Breast epithelium (tissue), 4 donors: ENCODE measurements around the gene ANK2. TPM values are rescaled to one million over a fixed set of nuclear protein-coding genes. Genes with fewer than 3 reads are reported as not detected.

Source experiments
- DNase-seq, 2 donors: peaks; one replicate each; pipeline ENCODE4 v3.0.0-alpha.2; 2019; ENCODE audit warnings: low spot score in 2 of 2
- H3K27ac ChIP-seq, 2 donors: fragments of 200-600 bp; sonication (generic) in 1 of 2; one replicate each; pipeline ENCODE4 v1.5.1; 2016 to 2019; ENCODE audit warnings: mild to moderate bottlenecking in 1 of 2
- H3K27me3 ChIP-seq, 2 donors: fragments of 200-600 bp; sonication (generic) in 1 of 2; one replicate each; pipeline versions ENCODE4 v1.5.1 to v1.6.0; 2017 to 2019; ENCODE audit warnings: control low read depth in 1 of 2, mild to moderate bottlenecking in 1 of 2
- H3K36me3 ChIP-seq: fragments of 200-600 bp; one replicate; pipeline ENCODE4 v1.5.1; 2019
- H3K4me1 ChIP-seq, 2 donors: fragments of 200-600 bp; sonication (generic); one replicate each; pipeline ENCODE4 v1.5.1; 2016 to 2019; ENCODE audit warnings: control low read depth in 1 of 2
- H3K4me3 ChIP-seq, 3 donors: fragments of 200-600 bp; sonication (generic); 1 replicate in 2 of 3; 2 replicates in 1 of 3; pipeline ENCODE4 v1.5.1; 2016 to 2019; ENCODE audit warnings: mild to moderate bottlenecking in 3 of 3, moderate library complexity in 2 of 3
- H3K9me3 ChIP-seq, 2 donors: fragments of 200-600 bp; sonication (generic) in 1 of 2; one replicate each; pipeline ENCODE4 v1.5.1; 2016 to 2019; ENCODE audit warnings: control low read depth in 1 of 2
- CTCF ChIP-seq, 3 donors: fragments of 450-650 bp; IDR thresholded peaks; one replicate each; pipeline ENCODE4 v1.5.1; 2016 to 2017; ENCODE audit warnings: antibody characterized with exemption in 3 of 3, mild to moderate bottlenecking in 3 of 3, moderate library complexity in 3 of 3
- POLR2A ChIP-seq: fragments of 450-650 bp; IDR thresholded peaks from one replicate; pipeline ENCODE4 v1.6.1; 2016; ENCODE audit warnings: antibody characterized with exemption, mild to moderate bottlenecking, moderate library complexity
- POLR2AphosphoS5 ChIP-seq, 3 donors: sonication (generic); formaldehyde crosslinking; IDR thresholded peaks; one replicate each; pipeline ENCODE4 v1.6.1; 2017; ENCODE audit warnings: antibody characterized with exemption in 3 of 3
- intact Hi-C: fragments of 100-400 bp; cut with DNase I; formaldehyde crosslinking; loops from one replicate; pipeline ENCODE4 v1.15.1; 2023; ENCODE audit warnings: low total_unique reads
- total RNA-seq, 3 donors: library from RNA; depleted of rRNA; stranded (reverse); fragments of >200 nt; gene quantifications; one replicate each; pipeline ENCODE4 v1.1.0, GENCODE V29; 2016

The ANK2 gene
- total RNA-seq, 3 donors from 2014 or later, result 22.0 to 145 (median 36.7) TPM

DNA sequence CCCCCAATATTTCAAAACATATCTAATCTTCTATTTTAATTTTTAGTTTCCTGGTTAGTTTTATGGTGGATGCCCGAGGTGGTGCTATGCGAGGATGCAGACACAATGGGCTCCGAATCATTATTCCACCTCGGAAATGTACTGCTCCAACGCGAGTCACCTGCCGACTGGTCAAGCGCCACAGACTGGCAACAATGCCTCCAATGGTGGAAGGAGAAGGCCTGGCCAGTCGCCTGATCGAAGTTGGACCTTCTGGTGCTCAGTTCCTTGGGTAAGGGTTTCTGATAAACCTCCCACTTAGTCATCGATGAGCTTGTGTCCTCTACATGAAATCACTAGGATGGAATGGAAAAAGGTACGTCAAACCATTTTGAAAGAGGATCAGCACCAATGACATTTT, 280.7 kb downstream of the ANK2 start:
- no peaks in the 10 kb centered on the region for H3K27me3 ChIP-seq
- no peaks in the 10 kb centered on the region for H3K36me3 ChIP-seq
- no peak for DNase-seq
- no peaks in the 10 kb centered on the region for H3K9me3 ChIP-seq
- H3K4me3 ChIP-seq, result no peak overlapping the region
- intact Hi-C loops, result no loop called here
- no peak overlapping the region for H3K27ac ChIP-seq
- H3K4me1 ChIP-seq, result no peaks in the 10 kb centered on the region
- TF ChIP-seq POLR2AphosphoS5 (IDR thresholded peaks at IDR 0.05), result no peak
- no peak for TF ChIP-seq POLR2A
- no peak for TF ChIP-seq CTCF (IDR thresholded peaks at IDR 0.05)

DNA sequence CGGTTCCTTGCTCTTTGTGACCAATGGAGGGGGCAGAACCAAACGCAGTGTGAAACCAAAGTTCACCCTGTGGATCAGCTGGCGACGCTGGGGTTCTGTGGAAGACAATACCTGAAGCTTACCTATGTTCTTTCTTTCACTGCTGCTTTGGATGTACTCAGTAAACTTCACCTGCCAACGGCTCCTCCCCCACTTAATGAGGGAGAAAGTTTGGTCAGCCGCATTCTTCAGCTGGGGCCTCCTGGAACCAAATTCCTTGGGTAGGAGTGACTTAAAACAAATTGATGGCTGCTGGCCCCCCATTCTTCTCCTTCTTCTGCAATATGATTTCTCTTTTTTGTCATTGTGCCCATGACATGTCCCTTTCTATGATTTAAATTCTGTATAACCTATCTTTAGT, 282.4 kb downstream of the ANK2 start:
- no peak for DNase-seq
- no peak overlapping the region for H3K27ac ChIP-seq
- no peaks in the 10 kb centered on the region for H3K27me3 ChIP-seq

DNA sequence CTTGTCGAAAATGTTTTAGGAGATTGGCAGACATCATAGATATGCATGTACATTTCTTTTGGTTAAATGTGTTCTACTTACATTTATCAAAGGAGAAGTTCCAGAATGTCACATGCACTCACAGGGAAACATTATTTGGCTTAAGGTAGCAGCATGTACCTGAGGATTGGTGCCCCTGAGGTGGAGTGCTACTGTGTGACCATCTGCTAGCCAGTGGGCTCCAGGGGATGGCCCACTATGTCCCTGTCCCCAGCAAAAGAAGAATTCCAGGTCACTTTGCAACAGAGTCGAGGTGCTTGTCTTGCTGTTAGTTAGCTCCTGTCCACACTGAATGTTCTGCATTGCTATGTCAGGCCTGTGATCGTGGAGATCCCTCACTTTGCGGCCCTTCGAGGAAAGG, 283.2 kb downstream of the ANK2 start:
- Histone ChIP-seq H3K4me1 (no peaks in the 10 kb centered on the region), H3K36me3 (no peaks in the 10 kb centered on the region), H3K9me3 (no peaks in the 10 kb centered on the region), H3K4me3 (no peak overlapping the region), H3K27ac (no peak overlapping the region), H3K27me3 (no peaks in the 10 kb centered on the region)
- TF ChIP-seq CTCF (IDR thresholded peaks at IDR 0.05) (no peak), POLR2A (no peak), POLR2AphosphoS5 (IDR thresholded peaks at IDR 0.05) (no peak)
- intact Hi-C loops, result no loop called here
- no peak for DNase-seq

More for the DNA sequence above, 282.4 kb downstream of the ANK2 start:
- intact Hi-C loops, result no loop called here
- H3K9me3 ChIP-seq, result no peaks in the 10 kb centered on the region
- no peaks in the 10 kb centered on the region for H3K36me3 ChIP-seq
- no peak overlapping the region for H3K4me3 ChIP-seq
- TF ChIP-seq POLR2A, result no peak
- no peak for TF ChIP-seq CTCF (IDR thresholded peaks at IDR 0.05)
- TF ChIP-seq POLR2AphosphoS5 (IDR thresholded peaks at IDR 0.05), result no peak
- H3K4me1 ChIP-seq, result no peaks in the 10 kb centered on the region

DNA sequence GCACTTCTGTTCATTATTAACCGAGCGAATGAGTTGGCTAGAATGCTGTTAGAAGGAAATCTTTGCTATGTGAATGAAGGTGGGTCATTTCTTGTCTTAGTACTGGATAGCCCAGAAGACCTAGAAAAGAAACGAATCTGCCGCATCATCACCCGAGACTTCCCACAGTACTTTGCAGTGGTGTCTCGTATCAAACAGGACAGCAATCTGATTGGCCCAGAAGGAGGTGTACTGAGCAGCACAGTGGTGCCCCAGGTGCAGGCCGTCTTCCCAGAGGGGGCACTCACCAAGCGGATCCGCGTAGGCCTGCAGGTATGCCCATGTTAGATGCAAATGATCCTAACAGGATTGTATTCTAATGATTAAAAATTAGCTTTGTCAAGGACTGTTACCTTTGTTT, 286.3 kb downstream of the ANK2 start:
- TF ChIP-seq POLR2A (no peak), POLR2AphosphoS5 (IDR thresholded peaks at IDR 0.05) (no peak), CTCF (IDR thresholded peaks at IDR 0.05) (no peak)
- Histone ChIP-seq H3K9me3 (no peaks in the 10 kb centered on the region), H3K4me1 (no peaks in the 10 kb centered on the region), H3K27ac (no peak overlapping the region), H3K27me3 (no peaks in the 10 kb centered on the region), H3K36me3 (no peaks in the 10 kb centered on the region), H3K4me3 (no peak overlapping the region)
- no peak for DNase-seq
- intact Hi-C loops, result no loop called here

- no peaks in the 10 kb centered on the region for H3K9me3 ChIP-seq
- H3K4me3 ChIP-seq, result no peak overlapping the region
- H3K27me3 ChIP-seq, result no peaks in the 10 kb centered on the region
- TF ChIP-seq POLR2AphosphoS5 (IDR thresholded peaks at IDR 0.05) (no peak), POLR2A (no peak), CTCF (IDR thresholded peaks at IDR 0.05) (no peak)
- DNase-seq, result no peak
- H3K36me3 ChIP-seq, result no peaks in the 10 kb centered on the region
- no peak overlapping the region for H3K27ac ChIP-seq
- intact Hi-C loops, result no loop called here
- H3K4me1 ChIP-seq, result no peaks in the 10 kb centered on the region
These were observed 287.1 kb downstream of the ANK2 start for GRCh38 chr4:113336556-113336955.
